Colon (tissue), 2 donors: ENCODE data around the gene OR4D1.
"Not testable (repeated sequence)": the region's sequence is repeated elsewhere in the genome, so short reads cannot be mapped to it uniquely, and the experiment has no call there.

Experiments
- FAIRE-seq: peaks from 2 replicates; lab custom pipeline; 2012; peaks lifted over from hg19 to GRCh38; lab: Jason Lieb, UNC
- donor health status: control.
- donor health status: control.

Gene OR4D1

DNA sequence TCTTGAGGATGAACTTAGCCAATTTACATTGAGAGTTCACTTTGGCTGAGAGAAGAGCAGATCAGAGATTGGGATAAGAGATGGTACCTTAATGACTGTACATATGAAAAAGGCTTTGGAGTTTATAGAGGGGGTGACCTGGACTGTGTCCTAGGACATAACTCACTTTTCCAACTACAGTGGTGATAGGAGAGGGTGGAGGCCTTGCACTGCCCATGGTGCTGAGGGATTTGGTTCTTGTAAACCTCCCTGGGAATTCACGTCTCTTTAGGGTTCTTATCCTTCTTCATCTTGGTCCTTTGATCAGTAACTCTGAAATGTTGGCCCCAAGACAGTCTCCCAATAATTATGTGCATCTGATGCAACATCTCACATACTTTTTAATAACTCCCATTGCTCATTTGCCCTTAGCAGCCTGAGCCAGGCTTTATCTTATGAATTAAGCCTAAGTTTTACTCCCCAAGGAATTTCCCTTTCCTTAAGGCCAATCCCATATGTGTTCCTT, at the start of gene OR4D1:
OR4D1 (plus strand) TSS at position 455 of the 505 bp plus-strand sequence. CDS start 6,770 bp downstream, outside the sequence.
- no peak for FAIRE-seq

DNA sequence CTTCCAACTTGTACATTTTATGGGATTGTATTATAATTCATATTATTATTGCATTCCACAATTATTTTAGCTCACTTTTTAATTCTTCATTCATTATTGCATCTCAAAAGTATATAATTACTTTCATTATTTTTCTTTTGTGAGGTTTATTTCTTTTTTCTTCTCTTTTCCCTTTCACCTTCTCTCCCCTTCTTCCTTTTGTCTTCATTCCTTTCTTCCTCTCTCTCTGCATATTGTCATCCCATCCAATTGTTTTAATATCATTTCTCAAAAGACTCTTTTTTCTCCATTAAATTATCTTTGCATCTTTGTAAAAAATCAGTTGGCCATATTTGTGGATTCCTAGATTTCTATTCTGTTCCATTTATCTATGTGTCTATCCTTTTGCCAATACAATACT, 47.7 kb upstream of the OR4D1 start:
- FAIRE-seq = no peak

DNA sequence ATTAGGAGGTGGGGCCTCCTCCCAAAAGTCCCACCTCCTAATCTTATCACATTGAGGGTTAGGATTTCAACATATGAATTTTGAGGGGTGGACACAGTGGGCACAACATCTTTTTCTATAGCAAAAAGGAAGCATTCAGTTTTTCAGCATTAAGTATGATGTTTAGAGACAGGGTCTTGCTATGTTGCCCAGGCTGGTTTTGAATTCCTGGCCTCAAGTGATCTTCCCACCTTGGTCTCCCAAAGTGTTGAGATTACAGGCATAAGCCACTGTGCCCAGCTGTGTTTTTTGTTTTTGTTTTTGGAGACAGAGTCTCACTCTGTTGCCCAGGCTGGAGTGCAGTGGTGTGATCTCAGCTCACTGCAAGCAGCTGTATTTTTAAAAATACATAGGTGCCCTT, 46.3 kb upstream of the OR4D1 start:
- FAIRE-seq = not testable (repeated sequence)

DNA sequence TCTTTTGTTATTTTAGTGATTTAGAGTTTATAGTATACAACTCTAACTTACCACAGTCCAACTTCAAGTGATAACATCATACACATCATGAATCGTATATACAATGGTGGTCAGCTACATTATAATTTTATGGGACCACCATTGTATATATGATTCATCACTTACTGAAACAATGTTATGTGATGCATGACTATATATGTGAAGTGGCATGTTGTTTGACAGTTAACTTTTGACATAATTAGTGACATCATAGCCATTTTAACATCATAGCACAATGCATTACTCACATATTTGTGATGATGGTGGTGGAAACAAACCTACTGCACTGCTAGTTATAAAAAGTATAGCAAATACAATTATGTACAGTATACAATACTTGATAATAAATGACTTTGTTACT, 43.1 kb upstream of the OR4D1 start:
- FAIRE-seq = no peak

DNA sequence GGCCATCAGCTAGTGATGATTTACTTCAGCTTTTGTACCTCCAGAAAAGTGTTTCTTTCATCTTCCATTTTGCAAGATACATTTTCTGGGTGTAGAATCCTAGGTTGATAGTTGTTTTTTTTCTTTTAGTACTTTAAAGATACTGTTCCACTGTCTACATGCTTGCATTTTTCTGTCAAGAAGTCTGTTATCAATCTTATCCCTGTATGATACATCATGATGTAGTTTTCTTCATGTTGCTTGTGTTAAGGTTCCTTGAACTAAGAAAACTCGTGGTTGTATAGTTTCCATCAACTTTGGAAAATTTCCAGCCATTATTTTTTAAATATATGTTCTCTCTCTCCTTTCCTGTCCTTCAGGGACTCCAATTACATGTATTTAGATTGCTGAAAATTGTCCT, 40.9 kb upstream of the OR4D1 start:
- no peak for FAIRE-seq

DNA sequence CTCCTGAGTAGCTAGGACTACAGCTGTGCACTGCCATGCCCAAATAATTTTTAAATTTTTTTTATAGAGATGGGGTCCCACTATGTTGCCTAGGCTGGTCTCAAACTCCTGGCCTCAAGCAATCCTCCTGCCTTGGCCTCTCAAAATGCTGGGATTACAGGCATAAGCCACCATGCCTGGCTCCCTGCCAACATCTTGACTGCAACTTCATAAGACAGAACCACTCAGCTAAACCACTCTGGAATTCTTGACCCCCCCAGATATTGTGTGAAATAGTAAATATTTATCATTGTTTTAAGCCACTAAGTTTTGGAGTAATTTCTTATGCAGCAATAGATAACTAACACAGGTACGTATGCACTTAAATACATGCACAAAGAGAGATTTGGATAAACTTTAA, 39.0 kb upstream of the OR4D1 start:
- no peak for FAIRE-seq

DNA sequence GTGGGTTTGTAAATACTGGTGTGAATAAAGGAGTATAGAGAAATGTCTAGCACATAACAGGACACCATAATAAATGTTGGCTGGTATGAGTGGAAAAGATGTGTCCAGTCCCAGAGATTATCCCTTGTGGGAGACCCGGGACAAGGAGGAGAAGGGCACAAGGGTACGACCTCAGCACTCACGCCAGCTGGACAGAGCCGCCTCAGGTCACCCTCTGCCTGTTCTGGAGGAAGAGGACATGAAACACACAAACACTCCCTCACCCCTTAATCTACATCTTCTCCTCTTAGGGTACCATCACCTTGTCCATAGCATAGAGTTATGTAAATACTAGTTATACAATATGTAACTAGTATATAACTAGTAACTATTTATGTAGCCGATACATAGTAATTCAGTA, 38.2 kb upstream of the OR4D1 start:
- FAIRE-seq = no peak

DNA sequence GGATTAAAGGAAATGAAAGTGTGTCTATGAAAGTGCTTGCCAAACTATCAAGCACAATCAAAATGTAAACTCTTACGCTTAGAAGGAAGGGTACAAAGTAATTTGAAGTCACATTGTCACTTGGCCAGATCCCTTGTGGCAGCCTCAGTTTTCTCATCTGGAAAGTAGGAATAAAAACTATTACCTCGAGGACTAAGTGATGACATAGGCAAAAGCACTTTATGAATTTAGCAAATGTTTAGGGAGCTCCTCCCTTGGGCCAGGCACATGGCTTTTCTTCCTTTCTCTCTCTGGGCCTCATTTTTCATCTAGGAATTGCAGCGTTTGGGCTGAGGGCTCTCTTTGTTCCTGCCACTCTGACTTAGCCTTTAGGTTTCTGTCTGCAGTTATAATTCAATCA, 36.5 kb upstream of the OR4D1 start:
- FAIRE-seq = no peak

DNA sequence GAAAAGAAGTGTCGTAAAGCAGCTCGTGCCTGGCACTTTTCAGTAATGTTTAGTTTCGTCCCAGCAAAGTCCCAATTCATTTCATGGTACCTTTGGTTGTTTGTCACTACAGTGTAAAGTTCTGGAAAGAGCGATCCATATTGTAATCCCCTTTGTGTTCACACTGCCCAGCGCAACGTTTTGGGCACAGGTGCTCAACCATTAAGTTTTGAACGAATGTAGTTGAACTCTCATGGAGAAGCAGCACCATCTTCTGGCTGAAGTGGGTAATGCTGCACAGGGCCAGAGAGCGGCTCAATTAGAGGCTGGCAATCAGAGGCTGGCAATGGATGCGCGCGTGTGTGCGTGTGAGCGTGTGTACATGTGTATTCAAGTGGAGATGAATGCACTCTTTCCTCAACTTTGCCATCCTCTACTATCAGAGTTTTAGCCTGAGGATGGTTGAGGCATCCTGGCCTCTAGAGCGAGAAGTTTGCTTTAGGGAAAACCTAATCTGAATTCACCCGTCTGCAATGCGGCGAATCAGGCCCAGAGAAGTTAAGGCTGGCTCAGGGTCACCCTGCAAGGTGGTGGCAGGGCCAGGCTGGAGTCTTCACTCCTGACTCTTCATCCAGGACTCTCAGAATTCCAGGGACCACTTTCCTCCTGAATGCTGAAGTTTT, 35.1 kb upstream of the OR4D1 start:
- no peak for FAIRE-seq

DNA sequence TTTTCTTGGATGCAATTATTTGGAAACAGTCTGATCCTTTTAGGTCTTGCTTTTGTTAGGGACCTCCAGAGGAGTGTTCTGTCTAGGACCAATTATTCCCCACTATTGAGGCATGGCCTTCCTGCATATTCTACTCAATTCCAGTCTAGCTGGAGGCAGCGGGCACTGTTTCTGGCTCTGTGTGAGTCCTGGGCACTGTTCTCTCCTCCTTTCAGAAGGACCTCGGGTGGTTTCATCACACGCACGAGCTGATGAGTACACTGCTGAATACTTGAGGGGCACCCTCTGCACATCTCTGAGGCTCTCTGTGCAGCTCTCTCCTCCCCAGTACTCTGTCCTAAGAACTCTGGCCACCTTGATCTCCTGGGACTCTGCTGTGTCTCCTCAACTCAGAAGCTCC, 34.2 kb upstream of the OR4D1 start:
- no peak for FAIRE-seq

DNA sequence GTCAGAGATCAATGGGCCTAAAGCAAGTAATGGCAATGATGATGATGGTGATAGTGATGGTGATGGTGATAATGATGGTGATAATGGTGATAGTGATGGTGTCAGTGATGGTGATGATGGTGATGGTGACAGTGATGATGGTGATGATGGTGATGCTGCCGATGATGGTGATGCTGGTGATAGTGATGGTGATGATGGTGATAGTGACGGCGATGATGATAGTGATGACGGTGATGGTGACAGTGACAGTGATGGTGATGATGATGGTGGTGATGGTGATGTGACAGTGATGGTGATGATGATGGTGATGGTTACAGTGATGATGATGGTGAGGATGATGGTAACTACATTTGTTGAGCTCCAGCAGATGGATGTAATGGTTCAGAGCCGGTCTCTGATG, 30.8 kb upstream of the OR4D1 start:
- FAIRE-seq = no peak

DNA sequence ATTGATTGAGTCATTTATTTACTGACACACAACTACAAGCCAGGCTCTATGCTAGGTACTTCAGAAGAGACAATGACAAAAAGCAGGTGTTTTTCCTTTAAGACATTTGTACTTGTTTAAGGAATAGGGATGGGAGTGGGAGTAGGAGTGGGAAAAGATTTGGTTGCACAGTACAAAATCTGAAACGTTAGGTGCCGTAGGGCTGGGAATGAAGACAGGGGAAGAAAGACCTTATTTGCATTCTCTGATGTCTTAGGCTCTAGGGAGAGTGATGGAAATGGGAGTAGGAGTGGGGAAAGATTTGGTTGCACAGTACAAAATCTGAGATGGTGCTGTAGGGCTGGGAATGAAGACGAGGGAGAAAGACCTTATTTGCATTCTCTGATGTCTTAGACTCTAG, 28.7 kb upstream of the OR4D1 start:
- no peak for FAIRE-seq

DNA sequence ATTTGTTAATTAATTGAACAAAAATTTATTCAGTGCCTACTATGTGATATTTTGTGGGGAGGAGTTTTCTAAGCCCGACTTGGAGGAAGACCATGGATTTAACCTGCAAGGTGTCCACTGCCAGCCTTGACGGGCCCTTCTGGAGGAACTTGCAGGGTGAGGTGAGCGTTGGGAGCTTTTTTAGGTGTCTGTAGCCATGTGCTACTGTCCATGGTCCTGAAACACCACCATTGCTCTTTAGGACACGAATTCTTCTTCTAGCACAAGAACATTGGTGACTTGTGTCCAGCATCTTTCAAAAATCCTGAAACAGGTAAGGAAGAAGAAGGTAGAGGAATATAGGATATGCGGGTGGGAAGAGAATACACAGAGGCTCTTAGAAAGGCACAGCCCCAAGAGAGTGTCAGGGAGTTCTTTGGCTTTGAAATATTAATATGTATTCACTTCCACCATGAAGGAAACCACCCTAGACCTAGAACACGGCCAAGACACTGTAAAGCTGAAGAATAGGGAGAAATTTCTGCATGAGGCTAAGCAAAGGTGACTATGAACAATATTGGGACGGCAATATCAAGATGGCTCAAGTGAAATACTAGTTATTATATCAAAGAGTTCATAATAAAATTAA, 27.9 kb upstream of the OR4D1 start:
- no peak for FAIRE-seq

DNA sequence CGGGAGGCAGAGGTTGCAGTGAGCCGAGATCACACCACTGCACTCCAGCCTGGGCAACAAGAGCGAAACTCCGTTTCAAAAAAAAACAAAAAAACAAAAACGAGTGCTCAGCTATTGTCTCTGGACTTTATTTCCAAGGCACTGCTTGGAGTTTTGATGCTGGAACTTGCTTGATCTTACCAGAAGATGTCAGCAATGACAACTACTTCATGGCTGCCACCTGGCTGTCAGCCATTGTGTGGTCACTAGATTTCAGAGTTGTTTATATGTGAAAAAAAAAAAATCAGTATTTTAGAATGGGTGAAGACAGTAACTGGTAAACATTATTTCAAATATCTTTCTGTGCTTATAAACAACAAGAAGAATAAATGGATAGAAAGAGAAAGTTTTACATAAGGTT, 26.3 kb upstream of the OR4D1 start:
- FAIRE-seq = no peak

DNA sequence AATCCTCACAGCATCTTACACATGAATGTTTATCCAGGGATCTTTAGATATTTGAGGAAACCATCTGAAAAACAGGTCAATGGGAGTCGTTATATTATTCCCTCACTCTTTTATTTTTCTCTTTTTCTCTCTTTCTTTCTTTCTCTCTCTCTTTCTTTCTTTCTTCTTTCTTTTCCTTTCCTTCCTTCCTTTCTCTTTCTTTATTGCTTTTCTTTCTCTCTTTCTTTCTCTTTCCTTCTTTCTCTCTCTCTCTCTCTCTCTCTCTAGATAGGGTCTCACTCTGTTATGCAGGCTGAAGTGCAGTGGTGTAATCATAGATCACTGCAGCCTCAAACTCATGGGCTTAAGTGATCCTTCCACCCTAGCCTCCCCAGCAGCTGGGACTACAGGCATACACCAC, 20.3 kb upstream of the OR4D1 start:
- no peak for FAIRE-seq

DNA sequence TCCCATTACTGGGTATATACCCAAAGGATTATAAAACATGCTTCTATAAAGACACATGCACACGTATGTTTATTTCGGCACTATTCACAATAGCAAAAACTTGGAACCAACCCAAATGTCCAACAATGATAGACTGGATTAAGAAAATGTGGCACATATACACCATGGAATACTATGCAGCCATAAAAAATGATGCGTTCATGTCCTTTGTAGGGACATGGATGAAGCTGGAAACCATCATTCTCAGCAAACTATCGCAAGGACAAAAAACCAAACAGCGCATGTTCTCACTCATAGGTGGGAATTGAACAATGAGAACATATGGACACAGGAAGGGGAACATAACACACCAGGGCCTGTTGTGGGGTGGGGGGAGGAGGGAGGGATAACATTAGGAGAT, 15.5 kb upstream of the OR4D1 start:
- not testable (repeated sequence) for FAIRE-seq

DNA sequence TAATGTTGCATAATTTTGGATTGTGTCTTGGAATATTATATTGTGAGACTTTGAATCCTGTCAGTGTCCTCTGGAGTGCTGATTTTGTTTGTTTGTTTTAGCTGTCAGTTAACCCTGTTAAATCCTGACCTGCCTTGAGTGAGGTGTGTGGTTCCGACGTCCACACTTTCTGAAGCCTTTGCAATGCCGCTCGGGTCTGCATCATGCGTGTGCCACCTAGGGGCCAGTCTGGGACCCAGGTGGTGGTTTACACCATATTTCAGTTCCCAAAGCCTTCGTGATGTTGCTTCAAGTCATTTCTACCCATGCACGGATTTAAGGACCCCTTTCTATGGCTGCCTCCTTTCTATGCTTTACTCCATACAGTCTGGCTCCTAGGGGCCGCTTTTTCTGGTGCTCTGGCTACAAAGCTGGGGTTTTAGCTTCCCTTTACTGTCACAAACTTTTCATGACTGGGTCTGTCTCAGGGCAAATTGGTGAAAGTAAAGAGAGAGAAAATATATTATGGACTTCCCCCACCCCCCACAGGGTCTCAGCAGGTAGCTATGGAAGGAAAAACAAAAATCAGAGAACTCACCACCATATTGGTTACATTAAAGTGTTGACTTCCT, 11.4 kb upstream of the OR4D1 start:
- no peak for FAIRE-seq

DNA sequence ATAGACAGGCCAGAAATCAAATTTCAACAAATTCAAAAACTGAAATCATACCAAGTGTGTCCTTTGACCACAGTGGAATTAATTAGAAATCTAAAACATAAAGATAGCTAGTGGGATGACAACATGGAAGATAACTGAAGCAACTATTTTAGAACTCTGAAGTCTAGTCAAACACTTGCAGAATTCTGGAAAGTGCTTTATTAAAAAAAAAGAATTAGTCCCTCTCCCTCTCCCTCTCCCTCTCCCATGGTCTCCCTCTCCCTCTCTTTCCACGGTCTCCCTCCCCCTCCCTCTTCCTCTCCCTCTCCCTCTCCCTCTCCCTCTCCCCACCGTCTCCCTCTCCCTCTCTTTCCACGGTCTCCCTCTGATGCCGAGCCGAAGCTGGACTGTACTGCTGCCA, 6.7 kb upstream of the OR4D1 start:
- FAIRE-seq = no peak

DNA sequence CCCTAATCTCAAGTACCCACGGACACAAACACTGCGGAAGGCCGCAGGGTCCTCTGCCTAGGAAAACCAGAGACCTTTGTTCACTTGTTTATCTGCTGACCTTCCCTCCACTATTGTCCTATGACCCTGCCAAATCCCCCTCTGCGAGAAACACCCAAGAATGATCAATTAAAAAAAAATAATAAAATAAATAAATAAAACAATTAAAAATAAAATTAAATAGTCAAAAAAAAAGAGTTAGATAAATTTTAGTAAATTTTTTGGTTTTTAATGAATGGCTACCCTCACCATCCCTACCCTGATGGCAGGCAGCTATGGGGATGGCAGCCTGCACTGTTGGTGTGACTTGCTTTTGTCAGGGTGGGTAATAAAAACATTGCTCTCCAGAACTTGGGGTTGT, 4.8 kb upstream of the OR4D1 start:
- not testable (repeated sequence) for FAIRE-seq

DNA sequence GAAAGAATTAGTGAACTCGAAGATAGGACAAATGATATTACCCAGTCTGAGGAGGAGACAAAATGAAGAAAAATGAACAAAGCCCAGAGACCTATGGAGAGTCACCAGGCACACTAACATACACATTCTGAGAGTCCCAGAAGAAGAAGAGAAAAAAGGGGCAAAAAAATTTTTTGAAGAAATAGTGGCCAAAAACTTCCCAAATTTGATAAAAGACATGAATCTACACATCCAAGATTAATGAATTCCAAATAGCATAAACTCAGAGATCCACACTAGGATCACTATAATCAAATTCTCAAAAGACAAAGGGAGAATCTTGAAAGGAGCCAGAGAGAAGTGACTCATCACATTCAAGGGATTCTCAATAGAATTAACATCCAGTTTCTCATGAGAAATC, 3.4 kb upstream of the OR4D1 start:
- no peak for FAIRE-seq

DNA sequence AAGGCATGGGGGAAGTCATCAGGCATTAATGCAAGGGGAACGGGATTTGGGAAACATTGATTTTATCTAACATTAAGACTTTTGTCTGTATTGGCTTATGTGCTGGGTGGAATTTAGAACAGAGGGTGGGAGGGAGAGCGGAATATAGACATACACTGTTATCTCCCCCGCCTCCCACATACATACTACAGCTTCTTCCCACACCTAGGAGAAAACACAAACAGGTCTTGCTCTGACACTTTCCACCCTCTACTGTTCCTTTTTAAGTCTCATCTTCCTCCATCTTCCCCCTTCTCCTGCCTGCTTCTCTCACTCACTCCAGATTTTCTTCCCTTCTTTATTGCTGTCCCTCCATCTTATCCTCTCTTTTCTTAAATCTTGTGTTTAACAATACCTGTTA, 425 bp downstream of the OR4D1 start:
- FAIRE-seq = no peak

DNA sequence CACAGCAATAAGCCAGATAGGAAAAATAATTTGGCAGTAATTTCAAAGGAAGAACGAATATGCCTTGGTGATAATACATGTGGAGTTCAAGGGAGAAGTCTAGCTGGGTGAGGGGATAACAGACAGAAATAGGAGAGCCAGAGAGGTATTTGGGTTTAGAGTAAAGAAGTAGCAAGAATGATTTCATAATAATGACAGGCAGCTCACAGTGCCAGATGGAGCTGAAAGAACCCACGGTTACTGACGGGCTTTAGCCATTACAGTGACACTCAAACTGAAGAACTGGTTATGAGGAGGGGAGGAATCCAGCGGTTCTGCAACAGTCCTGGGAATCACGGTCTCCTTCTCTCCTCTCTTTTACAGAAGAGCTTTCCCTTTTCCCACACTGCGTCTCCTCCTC, 2.2 kb downstream of the OR4D1 start:
- FAIRE-seq = no peak

DNA sequence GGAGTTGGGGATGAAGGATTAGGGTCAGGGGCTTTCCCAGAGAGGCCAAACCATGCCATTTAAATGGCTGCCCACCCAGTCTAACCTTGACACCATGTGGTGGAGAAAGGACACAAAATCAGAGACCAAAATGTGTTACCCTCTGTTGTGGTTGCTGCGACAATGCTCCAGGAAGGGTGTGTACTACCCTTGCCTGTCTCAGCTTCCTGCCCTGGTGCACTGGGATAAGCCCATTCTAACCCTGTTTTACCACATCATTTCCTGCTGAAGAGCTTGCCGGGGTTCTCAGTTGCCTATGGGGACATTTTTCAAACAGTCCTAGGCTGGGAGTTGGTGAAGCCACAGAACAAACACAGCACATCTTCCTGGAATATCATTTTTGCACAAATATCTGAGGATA, 4.9 kb downstream of the OR4D1 start:
- no peak for FAIRE-seq

DNA sequence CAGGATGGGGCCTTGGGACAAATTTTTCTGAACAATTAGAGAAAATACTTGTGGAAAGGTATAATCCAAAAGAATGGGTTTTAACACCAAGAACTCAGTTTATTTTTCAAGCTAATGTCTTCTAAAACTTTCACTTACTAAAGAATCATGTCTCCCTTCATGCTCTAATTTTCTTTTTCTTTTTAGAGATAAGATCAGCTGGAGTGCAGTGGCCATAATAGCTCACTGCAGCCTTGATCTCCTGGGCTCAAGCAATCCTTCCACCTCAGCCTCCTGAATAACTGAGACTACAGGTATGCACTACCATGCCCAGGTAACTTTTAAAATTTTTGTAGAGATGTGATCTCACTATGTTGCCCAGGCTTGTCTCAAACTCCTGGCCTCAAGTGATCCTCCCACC, 5.5 kb downstream of the OR4D1 start:
- FAIRE-seq = no peak
